GM12872 (cell line): Measurements from ENCODE around the gene PARVG.

ENCODE experiments used
- TF ChIP-seq, protein P1 (sequence below): IDR thresholded peaks from 3 replicates; pipeline ENCODE4 v1.5.1; 2011; ENCODE audit warnings: low read depth, mild to moderate bottlenecking, low read length, moderate library complexity; ENCODE audit not compliant: insufficient read depth

The PARVG gene

DNA sequence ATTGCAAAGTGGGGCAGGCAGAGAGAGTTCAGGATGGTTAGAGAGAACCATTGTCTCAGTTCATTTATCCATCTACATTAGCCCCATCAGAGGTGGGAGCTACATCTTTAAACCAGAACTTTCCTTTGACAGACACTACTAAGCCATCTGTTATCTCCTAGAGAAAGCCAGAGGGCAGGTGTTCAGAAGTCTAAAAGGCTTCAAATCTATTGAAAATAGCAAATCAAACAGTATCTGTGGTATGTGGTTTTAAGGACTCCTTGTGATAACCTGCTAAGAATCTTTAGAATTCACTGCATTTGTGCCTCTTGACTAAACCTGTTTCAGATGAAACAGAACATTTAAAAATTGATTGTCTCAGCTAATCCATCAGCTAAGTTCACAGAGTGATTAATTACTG lies 43.9 kb upstream of the PARVG start:
- TF ChIP-seq, protein P1, sequence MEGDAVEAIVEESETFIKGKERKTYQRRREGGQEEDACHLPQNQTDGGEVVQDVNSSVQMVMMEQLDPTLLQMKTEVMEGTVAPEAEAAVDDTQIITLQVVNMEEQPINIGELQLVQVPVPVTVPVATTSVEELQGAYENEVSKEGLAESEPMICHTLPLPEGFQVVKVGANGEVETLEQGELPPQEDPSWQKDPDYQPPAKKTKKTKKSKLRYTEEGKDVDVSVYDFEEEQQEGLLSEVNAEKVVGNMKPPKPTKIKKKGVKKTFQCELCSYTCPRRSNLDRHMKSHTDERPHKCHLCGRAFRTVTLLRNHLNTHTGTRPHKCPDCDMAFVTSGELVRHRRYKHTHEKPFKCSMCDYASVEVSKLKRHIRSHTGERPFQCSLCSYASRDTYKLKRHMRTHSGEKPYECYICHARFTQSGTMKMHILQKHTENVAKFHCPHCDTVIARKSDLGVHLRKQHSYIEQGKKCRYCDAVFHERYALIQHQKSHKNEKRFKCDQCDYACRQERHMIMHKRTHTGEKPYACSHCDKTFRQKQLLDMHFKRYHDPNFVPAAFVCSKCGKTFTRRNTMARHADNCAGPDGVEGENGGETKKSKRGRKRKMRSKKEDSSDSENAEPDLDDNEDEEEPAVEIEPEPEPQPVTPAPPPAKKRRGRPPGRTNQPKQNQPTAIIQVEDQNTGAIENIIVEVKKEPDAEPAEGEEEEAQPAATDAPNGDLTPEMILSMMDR, result no peak

DNA sequence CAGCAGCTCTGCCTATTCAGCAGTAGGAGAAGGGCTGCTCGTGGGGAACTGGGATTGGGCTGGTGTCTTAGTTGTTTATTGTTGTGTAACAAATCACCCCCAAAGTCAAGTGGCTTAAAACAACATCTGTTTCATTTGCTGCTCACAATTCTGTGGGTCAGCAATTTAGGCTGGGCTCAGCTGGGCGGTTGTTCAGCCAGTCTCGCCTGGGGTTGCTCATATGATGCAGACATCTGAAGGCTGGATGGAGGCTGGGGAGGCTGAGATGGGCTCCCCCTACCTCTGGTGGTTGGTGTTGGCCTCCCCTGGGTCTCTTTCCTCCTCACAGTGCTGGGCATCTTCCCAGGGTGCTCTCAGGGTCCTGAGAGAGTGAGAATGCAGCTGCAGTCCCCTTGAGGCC lies 43.3 kb upstream of the PARVG start:
- TF ChIP-seq, protein P1, result no peak

DNA sequence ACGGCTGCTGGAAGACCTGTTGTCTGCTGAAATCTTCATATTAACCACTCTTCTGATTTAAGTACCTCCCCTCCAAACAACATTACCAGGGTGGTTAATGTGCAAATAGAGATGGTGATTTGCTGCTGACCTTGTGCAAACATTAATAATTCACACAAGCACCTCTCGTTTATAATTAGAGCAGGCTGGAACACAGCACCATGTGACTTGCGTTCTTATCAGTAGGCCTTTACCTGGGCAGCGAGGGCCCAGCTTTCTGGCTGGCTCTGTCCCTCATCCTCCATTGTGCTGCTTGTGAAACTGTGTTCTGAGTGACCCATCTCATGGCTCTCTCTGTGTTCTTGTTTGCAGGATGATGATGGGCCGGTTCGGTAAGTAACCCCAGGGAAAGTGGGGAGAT lies 41.0 kb upstream of the PARVG start:
- TF ChIP-seq, protein P1, result no peak

DNA sequence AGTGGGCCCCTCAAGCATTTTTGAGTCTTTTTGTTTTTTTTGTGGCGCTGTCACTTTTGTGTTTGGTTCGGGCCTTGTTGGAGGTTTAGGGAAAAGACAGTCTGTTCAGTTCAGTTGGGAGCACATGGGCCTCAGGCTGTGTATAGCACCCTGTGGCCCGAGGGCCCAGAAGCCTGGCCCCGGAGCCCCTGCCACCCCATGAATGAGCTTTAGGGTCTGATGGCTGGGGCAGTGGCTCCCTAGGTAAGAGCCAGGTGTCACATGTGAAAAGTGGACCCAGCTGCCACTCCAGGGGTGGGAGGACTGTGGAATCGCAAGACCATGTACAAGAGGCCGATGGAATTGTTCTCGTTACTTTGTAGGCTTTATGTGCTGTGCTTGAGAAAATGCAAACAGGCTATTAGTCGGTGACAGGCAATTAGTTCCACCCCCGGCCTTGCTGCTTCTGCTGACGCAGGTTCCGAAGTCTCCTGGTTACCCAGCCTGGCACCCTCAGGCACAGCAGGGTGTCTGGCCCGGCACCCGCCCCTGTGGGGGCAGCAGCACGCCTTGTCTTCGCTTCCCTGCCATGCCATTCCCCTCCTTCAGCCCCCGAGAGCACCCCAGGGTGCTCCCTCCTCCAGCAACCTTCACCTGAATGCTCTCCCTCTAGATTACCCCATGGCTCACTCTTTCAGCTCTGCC lies 38.2 kb upstream of the PARVG start:
- TF ChIP-seq, protein P1, result no peak

DNA sequence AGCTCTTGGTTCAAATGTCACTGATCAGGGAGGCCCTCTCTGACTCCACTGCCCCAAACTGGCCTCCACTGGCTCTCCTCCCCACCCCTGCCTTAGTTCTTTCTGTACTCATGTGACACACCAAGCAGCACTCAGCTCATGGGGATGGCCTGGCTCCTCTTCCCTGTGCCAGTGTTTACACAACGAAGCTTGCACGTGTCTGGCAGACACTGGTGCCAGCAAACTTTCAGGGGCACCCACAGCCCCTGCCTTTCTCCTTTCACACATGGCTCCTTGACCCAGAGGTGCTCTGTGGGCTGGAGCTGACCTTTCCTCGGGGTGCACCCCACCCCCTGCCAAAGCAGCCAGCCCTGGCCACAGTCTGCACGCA lies 37.6 kb upstream of the PARVG start:
- TF ChIP-seq, protein P1, result no peak

DNA sequence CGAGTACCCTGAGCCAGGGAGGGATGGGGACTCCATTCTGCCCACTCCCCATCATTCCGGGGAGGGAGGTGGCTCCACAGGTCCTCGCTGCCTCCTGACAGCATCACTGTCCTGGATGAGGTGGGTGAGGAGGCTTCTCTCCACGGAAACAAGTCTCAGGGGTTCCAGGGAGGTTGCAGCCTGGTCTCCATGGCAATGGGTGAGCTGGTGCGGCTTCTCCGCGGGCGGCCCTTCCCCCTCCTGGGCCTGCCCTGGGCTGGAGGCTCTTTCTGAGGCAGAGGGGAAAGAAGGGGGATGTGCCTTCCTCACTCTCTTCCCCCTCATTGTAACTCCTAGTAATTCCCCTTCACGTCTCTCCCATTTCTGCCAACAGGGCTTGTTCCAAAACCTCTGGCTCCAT lies 37.1 kb upstream of the PARVG start:
- TF ChIP-seq, protein P1, result no peak

DNA sequence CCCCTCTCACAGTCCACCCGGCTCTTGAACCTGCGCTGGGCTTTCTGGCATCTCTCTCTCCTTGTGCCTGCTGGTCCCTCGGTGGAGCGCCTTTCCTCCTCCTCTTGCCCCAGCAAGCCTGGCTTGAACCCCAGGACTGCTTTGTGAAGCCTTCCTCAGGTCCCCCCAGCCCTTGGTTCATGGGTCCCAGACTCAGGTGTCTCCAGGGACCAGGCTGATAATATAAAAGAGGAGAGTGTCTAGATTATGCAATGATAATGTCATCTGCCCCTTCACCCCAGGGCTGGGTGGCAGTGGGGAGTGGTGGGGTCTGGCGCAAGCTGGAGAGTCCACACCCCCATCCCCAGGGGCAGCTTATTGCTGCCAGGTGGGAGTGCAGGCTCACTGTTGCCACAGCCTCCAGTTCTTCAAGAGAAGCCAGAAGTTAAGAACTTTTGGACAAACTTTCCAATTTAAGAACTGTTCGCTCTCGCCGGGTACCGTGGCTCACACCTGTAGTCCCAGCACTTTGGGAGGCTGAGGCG lies 36.6 kb upstream of the PARVG start:
- TF ChIP-seq, protein P1, result no peak
